Pancreas (tissue), 10 donors: ENCODE measurements around the gene CDX1. TPM values are rescaled to one million over a fixed set of nuclear protein-coding genes. Genes with fewer than 3 reads are reported as not detected.

ENCODE experiments used
- ATAC-seq, 4 donors: fragments of 200-7000 bp; cut with Tn5 transposase; one replicate each; pipeline versions ENCODE4 v1.8.0 to v1.9.1; 2020; ENCODE audit warnings: mild to moderate bottlenecking in 4 of 4, moderate library complexity in 4 of 4
- DNase-seq, 6 donors: peaks; one replicate each; pipeline ENCODE4 v3.0.0-alpha.2; 2020
- FAIRE-seq: peaks from 2 replicates; lab custom pipeline; 2012; peaks lifted over from hg19 to GRCh38; lab: Jason Lieb, UNC
- H3K27ac ChIP-seq, 4 donors: fragments of 200-600 bp; sonication (generic); 1 replicate in 3 of 4; 2 replicates in 1 of 4; pipeline versions ENCODE4 v1.5.0 to v1.8.0; 2020
- H3K27me3 ChIP-seq, 4 donors: fragments of 200-600 bp; one replicate each; pipeline ENCODE4 v1.8.0; 2021
- H3K36me3 ChIP-seq, 3 donors: fragments of 200-600 bp; sonication (generic) in 1 of 3; one replicate each; pipeline versions ENCODE4 v1.5.0 to v1.8.0; 2020 to 2021
- H3K4me1 ChIP-seq, 3 donors: fragments of 200-600 bp; one replicate each; pipeline ENCODE4 v1.8.0; 2021
- H3K4me3 ChIP-seq, 4 donors: fragments of 200-600 bp; sonication (generic) in 2 of 4; one replicate each; pipeline versions ENCODE4 v1.5.0 to v1.8.0; 2020 to 2021
- H3K9me3 ChIP-seq, 4 donors: fragments of 200-600 bp; one replicate each; pipeline ENCODE4 v1.8.0; 2021
- WGBS, 2 donors: extraction: QIAGEN DNeasy Blood & Tissue Kit; methylation state at CpG; one replicate each; pipeline ENCODE4 v1.1.7; 2013; 5-methylcytosine and 5-hydroxymethylcytosine counted together
- intact Hi-C, 3 donors: fragments of 100-400 bp; cut with DNase I; formaldehyde crosslinking; loops; one replicate each; pipeline versions ENCODE4 v1.11.1 to v1.14.2; 2022
- polyA plus RNA-seq, 2 donors: library from polyadenylated mRNA; stranded (reverse); fragments of 200-250 nt; gene quantifications; one replicate each; pipeline ENCODE4 v1.2.3, GENCODE V29; 2013
- total RNA-seq, 6 donors: library from RNA; stranded (reverse); fragmentation: NEBNext Ultra II Directional in 4 of 6; extraction: Animal tissue kit (Norgen Biotek cat#: 25700) in 4 of 6; gene quantifications; one replicate each; pipeline versions ENCODE4 v1.2.1 to v1.2.4, GENCODE V29; 2021 to 2023
- TF ChIP-seq, protein P1 (sequence below), 4 donors: fragments of 200-600 bp; sonication (generic) in 3 of 4; IDR thresholded peaks; one replicate each; pipeline versions ENCODE4 v1.5.0 to v1.8.0; 2021; ENCODE audit warnings: antibody characterized with exemption in 4 of 4
- donor health status: healthy with polysubstance abuse.
- donor health status: DM: no; HTN: no; CAD: no; lungs with moderate emphysema.
- donor health status: DM: no; HTN: no; CAD: no.
- donor health status: control.
- donor health status: control.
- donor health status: Bipolar disorder and iron deficiency.
- donor health status: DM: yes; HTN: yes; CAD: no.
- donor health status: DM: no; HTN: no; CAD: no.
- donor health status: DM: no; HTN: no; CAD: no.
- donor health status: DM: yes; HTN: yes; CAD: no.

Gene CDX1
- total and polyA plus RNA-seq, 8 donors = 0.13 to 0.19 (median 0.16) TPM; not detected in 5

DNA sequence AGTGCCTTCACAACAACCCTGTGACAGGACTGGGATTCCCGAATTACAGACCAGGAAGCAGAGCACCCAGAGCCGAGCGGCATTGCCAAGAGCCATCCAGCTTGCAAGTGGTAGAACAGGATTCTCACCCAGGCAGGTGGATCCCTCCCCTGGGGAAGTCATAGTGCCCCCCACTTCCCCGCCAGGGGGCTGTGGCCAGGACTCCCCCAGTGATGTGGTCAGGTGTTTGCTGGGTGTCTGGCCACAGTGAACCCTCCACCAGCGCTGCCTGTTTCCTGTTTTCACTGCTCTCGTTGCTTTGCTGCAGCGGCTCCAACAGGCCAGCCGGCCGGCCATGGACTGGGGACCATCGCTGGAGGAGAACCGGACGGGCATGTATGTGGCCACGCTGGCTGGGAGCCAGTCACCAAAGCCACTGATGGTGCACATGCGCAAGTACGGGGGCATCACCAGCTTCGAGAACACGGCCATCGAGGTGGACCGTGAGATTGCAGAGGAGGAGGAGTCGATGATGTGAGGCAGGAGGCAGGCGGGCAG lies 42.6 kb downstream of the CDX1 start:
- FAIRE-seq = no peak
- H3K27me3 ChIP-seq = no peaks in the 10 kb centered on the region
- H3K4me1 ChIP-seq = no peaks in the 10 kb centered on the region
- ATAC-seq = peak in 3 of 4 donors; percentile 50 to 80 (median 79)
- DNase-seq = peak in 2 of 6 donors; percentile 20 to 30
- no peak overlapping the region for H3K4me3 ChIP-seq
- H3K36me3 ChIP-seq = no peaks in the 10 kb centered on the region
- intact Hi-C loops = no loop called here
- TF ChIP-seq, protein P1, sequence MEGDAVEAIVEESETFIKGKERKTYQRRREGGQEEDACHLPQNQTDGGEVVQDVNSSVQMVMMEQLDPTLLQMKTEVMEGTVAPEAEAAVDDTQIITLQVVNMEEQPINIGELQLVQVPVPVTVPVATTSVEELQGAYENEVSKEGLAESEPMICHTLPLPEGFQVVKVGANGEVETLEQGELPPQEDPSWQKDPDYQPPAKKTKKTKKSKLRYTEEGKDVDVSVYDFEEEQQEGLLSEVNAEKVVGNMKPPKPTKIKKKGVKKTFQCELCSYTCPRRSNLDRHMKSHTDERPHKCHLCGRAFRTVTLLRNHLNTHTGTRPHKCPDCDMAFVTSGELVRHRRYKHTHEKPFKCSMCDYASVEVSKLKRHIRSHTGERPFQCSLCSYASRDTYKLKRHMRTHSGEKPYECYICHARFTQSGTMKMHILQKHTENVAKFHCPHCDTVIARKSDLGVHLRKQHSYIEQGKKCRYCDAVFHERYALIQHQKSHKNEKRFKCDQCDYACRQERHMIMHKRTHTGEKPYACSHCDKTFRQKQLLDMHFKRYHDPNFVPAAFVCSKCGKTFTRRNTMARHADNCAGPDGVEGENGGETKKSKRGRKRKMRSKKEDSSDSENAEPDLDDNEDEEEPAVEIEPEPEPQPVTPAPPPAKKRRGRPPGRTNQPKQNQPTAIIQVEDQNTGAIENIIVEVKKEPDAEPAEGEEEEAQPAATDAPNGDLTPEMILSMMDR (IDR thresholded peaks at IDR 0.05) = no peak
- H3K27ac ChIP-seq = peak overlapping the region in 1 of 4 donors; percentile 34
- WGBS, 2 donors = 74 to 78% methylated on average over 21 of the region's 21 CpGs
- no peaks in the 10 kb centered on the region for H3K9me3 ChIP-seq

DNA sequence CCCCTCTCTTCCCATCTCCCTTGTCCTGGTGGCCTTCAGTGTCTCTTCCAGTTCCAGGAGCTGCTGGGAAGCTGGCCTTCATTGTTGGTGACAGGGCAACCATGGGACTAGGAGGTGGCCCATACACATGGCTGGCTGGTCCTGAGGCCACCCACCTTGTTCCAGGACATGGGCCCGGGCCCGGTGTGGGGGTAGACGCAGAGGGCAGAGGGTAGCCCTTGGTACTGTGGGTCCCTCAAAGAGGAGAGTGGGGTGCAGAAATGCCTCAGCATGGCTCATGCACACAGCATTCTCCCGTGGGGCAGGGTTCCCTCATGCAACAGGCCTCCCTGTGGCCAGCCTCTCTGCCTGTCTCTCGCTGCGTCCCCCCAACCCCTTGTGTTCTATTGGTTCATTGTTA lies 44.1 kb downstream of the CDX1 start:
- ATAC-seq (no peak), DNase-seq (no peak)

DNA sequence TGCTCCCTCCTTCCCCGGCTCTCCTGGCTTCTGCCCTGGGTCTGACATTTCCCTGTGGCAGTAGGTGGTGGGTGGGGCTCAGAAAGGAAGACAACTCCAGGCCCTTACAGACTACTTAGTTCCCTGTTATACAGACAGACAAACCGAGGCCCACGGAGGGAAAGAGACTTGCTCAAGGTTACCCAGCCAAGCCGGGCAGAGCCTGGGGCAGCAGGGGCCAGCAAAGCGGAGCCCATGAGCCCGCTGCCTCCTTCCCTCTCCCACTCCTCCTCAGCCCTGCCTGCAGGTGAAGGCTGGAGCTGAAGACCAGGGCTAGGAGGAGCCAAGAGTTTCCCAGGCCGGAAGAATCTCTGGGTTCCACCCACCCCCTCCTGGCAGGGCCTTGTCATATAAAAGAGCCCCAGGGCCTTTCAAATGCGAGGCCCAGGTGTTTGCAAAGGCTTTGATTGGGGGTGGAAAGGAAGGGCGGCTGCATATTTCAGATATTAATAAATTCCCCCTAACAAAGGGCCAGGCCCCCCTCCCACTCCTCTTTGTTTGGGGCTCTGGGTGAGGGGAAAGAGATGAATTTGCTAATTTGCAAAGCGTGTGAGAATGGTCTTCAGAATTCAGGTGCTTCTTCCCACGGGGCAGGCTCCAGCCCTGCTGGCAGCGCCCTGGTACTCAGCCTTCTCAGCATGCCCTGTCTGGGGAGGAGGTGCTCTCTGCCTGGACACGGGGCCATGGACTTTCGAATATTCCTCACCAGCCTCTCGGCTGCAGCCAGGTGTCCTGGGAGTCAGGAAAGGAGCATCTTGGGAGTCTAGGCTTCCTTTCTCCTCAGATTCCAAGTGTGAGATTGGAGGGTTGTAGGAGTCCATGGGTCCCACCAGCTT lies 44.8 kb downstream of the CDX1 start:
- peak in 3 of 4 donors; percentile 37 to 69 (median 66) for ATAC-seq
- no peaks in the 10 kb centered on the region for H3K36me3 ChIP-seq
- H3K9me3 ChIP-seq = no peaks in the 10 kb centered on the region
- no peaks in the 10 kb centered on the region for H3K27me3 ChIP-seq
- intact Hi-C loops = loop anchor here in 1 of 3 donors (10.0 kb wide), 1 partner anchor 77 kb away; no protein-coding TSS in a partner anchor
- H3K4me3 ChIP-seq = no peak overlapping the region
- FAIRE-seq = no peak
- 63 to 65% methylated on average over 15 of the region's 15 CpGs for WGBS, 2 donors
- peak in 2 of 6 donors; percentile 23 to 37 for DNase-seq
- TF ChIP-seq, protein P1 (IDR thresholded peaks at IDR 0.05) = no peak
- no peak overlapping the region for H3K27ac ChIP-seq
- H3K4me1 ChIP-seq = no peaks in the 10 kb centered on the region

More for the DNA sequence above, 44.1 kb downstream of the CDX1 start:
- H3K4me3 ChIP-seq = no peak overlapping the region
- WGBS, 2 donors = 84 to 87% methylated on average over 6 of the region's 6 CpGs
- H3K36me3 ChIP-seq = no peaks in the 10 kb centered on the region
- TF ChIP-seq, protein P1 (IDR thresholded peaks at IDR 0.05) = no peak
- H3K4me1 ChIP-seq = no peaks in the 10 kb centered on the region
- no peak overlapping the region for H3K27ac ChIP-seq
- no peak for FAIRE-seq
- intact Hi-C loops = loop anchor here in 1 of 3 donors (10.0 kb wide), 1 partner anchor 76 kb away; no protein-coding TSS in a partner anchor
- H3K27me3 ChIP-seq = no peaks in the 10 kb centered on the region
- H3K9me3 ChIP-seq = no peaks in the 10 kb centered on the region

DNA sequence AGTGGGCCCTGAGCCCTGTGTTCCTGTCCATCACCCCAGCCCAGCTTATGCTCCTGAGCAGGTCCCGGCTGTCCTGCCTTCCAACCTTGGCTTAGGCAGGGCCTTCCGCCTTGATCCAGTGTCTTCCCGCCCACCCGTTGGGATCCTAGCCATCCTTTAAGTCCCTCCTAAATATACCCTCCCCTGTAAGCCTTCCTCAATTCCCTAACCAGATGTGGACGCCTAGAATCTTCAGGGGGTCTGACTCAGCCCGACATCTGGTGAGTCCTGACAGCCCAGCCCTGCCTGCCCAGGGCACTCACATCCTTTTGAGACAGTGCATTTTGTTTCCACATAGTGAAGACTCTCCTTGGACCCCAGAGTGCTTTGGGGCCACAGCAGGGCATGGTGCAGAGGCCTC lies 47.0 kb downstream of the CDX1 start:
- intact Hi-C loops = loop anchor here in 1 of 3 donors (10.0 kb wide), 1 partner anchor 79 kb away; no protein-coding TSS in a partner anchor
- no peak for DNase-seq

More for the DNA sequence above, 47.0 kb downstream of the CDX1 start:
- H3K27me3 ChIP-seq = no peaks in the 10 kb centered on the region
- 86 to 92% methylated on average over 6 of the region's 6 CpGs for WGBS, 2 donors
- H3K4me1 ChIP-seq = no peaks in the 10 kb centered on the region
- no peaks in the 10 kb centered on the region for H3K36me3 ChIP-seq
- no peaks in the 10 kb centered on the region for H3K9me3 ChIP-seq
- FAIRE-seq = no peak
- no peak overlapping the region for H3K27ac ChIP-seq
- ATAC-seq = no peak
- no peak overlapping the region for H3K4me3 ChIP-seq
- TF ChIP-seq, protein P1 (IDR thresholded peaks at IDR 0.05) = no peak
